Measurements from ENCODE around the gene CHKA. TPM values are rescaled to one million over a fixed set of nuclear protein-coding genes. Genes with fewer than 3 reads are reported as not detected.

The CHKA gene
- total and polyA plus RNA-seq, 2 experiments from 2014 or later, result 3.6 to 4.2 TPM

- H2AFZ ChIP-seq, result no peak overlapping the region
- in situ Hi-C loops (cut with MboI), result no loop called here
- no peaks in the 10 kb centered on the region for H3K36me3 ChIP-seq (ENCODE audit: low read depth)
- TF ChIP-seq EZH2 (IDR thresholded peaks at IDR 0.05; ENCODE audit: insufficient read depth, poor library complexity, severe bottlenecking), result no peak
- no peak for TF ChIP-seq EZH2phosphoT487 (IDR thresholded peaks at IDR 0.05; ENCODE audit: insufficient read depth, low read depth)
- no peak overlapping the region for H3K4me3 ChIP-seq
- no peak overlapping the region for H3K27ac ChIP-seq
- no peak overlapping the region for H3K9ac ChIP-seq
- H3K4me1 ChIP-seq (ENCODE audit: insufficient read depth), result no peaks in the 10 kb centered on the region
- no peaks in the 10 kb centered on the region for H3K9me3 ChIP-seq (ENCODE audit: low read depth)
- peaks cover 17% of the 10 kb centered on the region for H3F3A ChIP-seq (ENCODE audit: insufficient read depth)
- H3K9me2 ChIP-seq (ENCODE audit: insufficient read depth), result no peaks in the 10 kb centered on the region
- H3K79me2 ChIP-seq (ENCODE audit: insufficient read depth), result no peaks in the 10 kb centered on the region
- no peak for DNase-seq
- no peak overlapping the region for H3K4me2 ChIP-seq (ENCODE audit: unreplicated experiment)
- 88 to 93% methylated on average over 14 of the region's 14 CpGs for WGBS, 2 experiments (ENCODE audit: low coverage in 1 of 2, low lambda C conversion rate in 2 of 2, missing lambda C conversion rate in 2 of 2)
- no peaks in the 10 kb centered on the region for H4K20me1 ChIP-seq (ENCODE audit: insufficient read depth)
- no peaks in the 10 kb centered on the region for H3K27me3 ChIP-seq (replicated peaks; ENCODE audit: insufficient read depth)
These were observed 69.7 kb downstream of the CHKA start for GRCh38 chr11:68051191-68052136.

- H3K4me3 ChIP-seq, result no peak overlapping the region
- in situ Hi-C loops (cut with MboI), result no loop called here
- 91 to 94% methylated on average over 17 of the region's 18 CpGs for WGBS, 2 experiments (ENCODE audit: low coverage in 1 of 2, low lambda C conversion rate in 2 of 2, missing lambda C conversion rate in 2 of 2)
- no peak overlapping the region for H3K27ac ChIP-seq
- H3F3A ChIP-seq (ENCODE audit: insufficient read depth), result peaks cover 17% of the 10 kb centered on the region
- H3K36me3 ChIP-seq (ENCODE audit: low read depth), result no peaks in the 10 kb centered on the region
- H3K27me3 ChIP-seq (replicated peaks; ENCODE audit: insufficient read depth), result no peaks in the 10 kb centered on the region
- H3K9ac ChIP-seq, result no peak overlapping the region
- H3K9me2 ChIP-seq (ENCODE audit: insufficient read depth), result no peaks in the 10 kb centered on the region
- DNase-seq, result no peak
- H4K20me1 ChIP-seq (ENCODE audit: insufficient read depth), result no peaks in the 10 kb centered on the region
- no peaks in the 10 kb centered on the region for H3K79me2 ChIP-seq (ENCODE audit: insufficient read depth)
- H3K9me3 ChIP-seq (ENCODE audit: low read depth), result no peaks in the 10 kb centered on the region
- TF ChIP-seq EZH2phosphoT487 (IDR thresholded peaks at IDR 0.05; ENCODE audit: insufficient read depth, low read depth) (no peak), EZH2 (IDR thresholded peaks at IDR 0.05; ENCODE audit: insufficient read depth, poor library complexity, severe bottlenecking) (no peak)
- no peak overlapping the region for H2AFZ ChIP-seq
- H3K4me1 ChIP-seq (ENCODE audit: insufficient read depth), result no peaks in the 10 kb centered on the region
- no peak overlapping the region for H3K4me2 ChIP-seq (ENCODE audit: unreplicated experiment)
These were observed 70.8 kb downstream of the CHKA start for GRCh38 chr11:68050371-68050841.

GRCh38 chr11:68049509-68050370 lies 71.4 kb downstream of the CHKA start:
- Histone ChIP-seq H3F3A (ENCODE audit: insufficient read depth) (peaks cover 17% of the 10 kb centered on the region), H3K4me2 (ENCODE audit: unreplicated experiment) (no peak overlapping the region), H3K4me1 (ENCODE audit: insufficient read depth) (no peaks in the 10 kb centered on the region), H3K79me2 (ENCODE audit: insufficient read depth) (no peaks in the 10 kb centered on the region), H3K27ac (no peak overlapping the region), H3K27me3 (replicated peaks; ENCODE audit: insufficient read depth) (no peaks in the 10 kb centered on the region), H3K9me2 (ENCODE audit: insufficient read depth) (no peaks in the 10 kb centered on the region), H3K9me3 (ENCODE audit: low read depth) (no peaks in the 10 kb centered on the region), H3K9ac (no peak overlapping the region), H2AFZ (no peak overlapping the region), H4K20me1 (ENCODE audit: insufficient read depth) (no peaks in the 10 kb centered on the region), H3K36me3 (ENCODE audit: low read depth) (no peaks in the 10 kb centered on the region), H3K4me3 (no peak overlapping the region)
- DNase-seq, result no peak
- TF ChIP-seq EZH2phosphoT487 (IDR thresholded peaks at IDR 0.05; ENCODE audit: insufficient read depth, low read depth), result no peak
- no peak for TF ChIP-seq EZH2 (IDR thresholded peaks at IDR 0.05; ENCODE audit: insufficient read depth, poor library complexity, severe bottlenecking)
- WGBS, 2 experiments (ENCODE audit: low coverage in 1 of 2, low lambda C conversion rate in 2 of 2, missing lambda C conversion rate in 2 of 2), result 94 to 96% methylated on average over 39 to 40 of the region's 40 CpGs
- in situ Hi-C loops (cut with MboI), result no loop called here
